Panc1 (cell line): ENCODE measurements around the gene ADARB2. TPM values are rescaled to one million over a fixed set of nuclear protein-coding genes. Genes with fewer than 3 reads are reported as not detected.

ENCODE experiments used
- ATAC-seq: fragments of 200-7000 bp; cut with Tn5 transposase; 2 replicates; pipeline ENCODE4 v1.9.1; 2020; ENCODE audit warnings: mild to moderate bottlenecking, moderate library complexity
- BruUV-seq: library from RNA; stranded (reverse); fragments of 400-500 nt; replicated peaks from 2 replicates; lab custom pipeline; 2021; lab: Mats Ljungman, UMichigan
- CTCF ChIA-PET: fragments of 300-600 bp; sonication (Branson Sonifier 250); formaldehyde crosslinking; loops from one replicate; lab custom pipeline; 2022; ENCODE audit warnings: antibody characterized with exemption; lab: Charles Lee
- POLR2A ChIA-PET: fragments of 300-600 bp; sonication (Branson Sonifier 250); formaldehyde crosslinking; loops from one replicate; lab custom pipeline; 2022; ENCODE audit warnings: antibody characterized with exemption; lab: Charles Lee
- DNase-seq: peaks from one replicate; pipeline ENCODE4 v3.0.0-alpha.2; 2010; ENCODE audit warnings: low read depth, low spot score
- H3K27ac ChIP-seq: 2 replicates; pipeline ENCODE4 v1.5.1; 2011; ENCODE audit warnings: mild to moderate bottlenecking, low read length, inconsistent platforms
- H3K27me3 ChIP-seq: fragments of 200-500 bp; sonication (Bioruptor generic); 2 replicates; pipeline ENCODE4 v1.6.0; 2014; ENCODE audit warnings: low read length, inconsistent platforms; ENCODE audit not compliant: control insufficient read depth, insufficient read depth
- H3K36me3 ChIP-seq: fragments of 200-500 bp; sonication (Bioruptor generic); 2 replicates; pipeline ENCODE4 v1.5.1; 2014; ENCODE audit warnings: inconsistent platforms, mild to moderate bottlenecking, low read length, moderate library complexity; ENCODE audit not compliant: control insufficient read depth, insufficient read depth
- H3K4me1 ChIP-seq: 2 replicates; pipeline ENCODE4 v1.5.1; 2011; ENCODE audit warnings: inconsistent platforms, mild to moderate bottlenecking, low read length, moderate library complexity; ENCODE audit not compliant: control insufficient read depth, insufficient read depth
- H3K4me3 ChIP-seq, 2 experiments: 2 replicates each; pipeline ENCODE4 v1.5.1; 2011 to 2012; ENCODE audit warnings: low read depth in 2 of 2, low read length in 2 of 2, mild to moderate bottlenecking in 2 of 2, inconsistent platforms in 1 of 2, moderate library complexity in 1 of 2
- H3K9me3 ChIP-seq: fragments of 200-500 bp; sonication (Bioruptor generic); 2 replicates; pipeline ENCODE4 v1.5.1; 2014; ENCODE audit warnings: low read depth, mild to moderate bottlenecking, inconsistent platforms, low read length, moderate library complexity; ENCODE audit not compliant: control insufficient read depth, insufficient read depth
- CTCF ChIP-seq: fragments of 450-650 bp; IDR thresholded peaks from 2 replicates; pipeline ENCODE4 v1.5.1; 2017; ENCODE audit warnings: mild to moderate bottlenecking
- POLR2AphosphoS5 ChIP-seq: IDR thresholded peaks from 2 replicates; pipeline ENCODE4 v1.6.1; 2012; ENCODE audit warnings: mild to moderate bottlenecking, low read depth, low read length, moderate library complexity
- SIN3A ChIP-seq: IDR thresholded peaks from 2 replicates; pipeline ENCODE4 v1.6.1; 2012; ENCODE audit warnings: low read depth, mild to moderate bottlenecking, low read length, moderate library complexity, borderline replicate concordance; ENCODE audit not compliant: insufficient read depth
- TCF7L2 ChIP-seq: IDR thresholded peaks from 2 replicates; pipeline ENCODE4 v1.6.1; 2011; ENCODE audit warnings: mild to moderate bottlenecking, low read depth, low read length, inconsistent platforms
- in situ Hi-C: cut with HindIII; loops from 2 replicates; pipeline ENCODE4 v1.10.0; 2016; ENCODE audit warnings: low sequenced_read_pairs, low pct_unique_long_range_greater_than_20kb
- intact Hi-C: fragments of 100-400 bp; cut with micrococcal nuclease; formaldehyde crosslinking; loops from one replicate; pipeline ENCODE4 v1.10.0; 2022; ENCODE audit not compliant: unreplicated experiment
- total RNA-seq: library from RNA; stranded (reverse); gene quantifications from one replicate; pipeline ENCODE4 v1.2.1, GENCODE V29; 2021; ENCODE audit not compliant: unreplicated experiment
- TF ChIP-seq, protein P1 (sequence below), 2 experiments: IDR thresholded peaks; 2 replicates each; pipeline ENCODE4 v1.6.1; 2011 to 2012; ENCODE audit warnings: low read depth in 2 of 2, control low read depth in 1 of 2, low read length in 1 of 2, mild to moderate bottlenecking in 1 of 2, moderate library complexity in 1 of 2; ENCODE audit not compliant: insufficient read depth in 1 of 2

The ADARB2 gene
- total RNA-seq, 1 experiment from 2014 or later = 0.31 TPM

DNA sequence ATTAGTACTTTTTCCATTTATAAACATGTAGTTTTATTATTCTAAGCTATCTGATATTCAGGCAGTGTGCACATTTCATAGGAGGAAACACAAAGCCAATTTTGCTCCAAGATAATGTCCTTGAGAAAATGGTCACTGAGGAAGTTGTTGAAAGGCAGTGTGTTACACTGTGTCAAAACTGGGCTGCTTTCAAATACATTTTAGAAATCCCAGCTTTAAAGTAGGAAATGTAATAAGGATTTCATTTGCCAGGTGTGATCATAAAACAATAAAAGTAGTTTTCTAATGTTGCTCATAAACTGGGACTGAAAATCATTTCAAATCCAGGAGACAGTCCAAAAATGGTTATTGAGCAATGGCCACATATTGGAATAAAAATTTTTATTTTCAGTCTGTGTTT is 601.1 kb downstream of the ADARB2 start:
- Histone ChIP-seq H3K4me3 (no peak overlapping the region), H3K4me1 (no peaks in the 10 kb centered on the region), H3K36me3 (no peaks in the 10 kb centered on the region), H3K9me3 (no peaks in the 10 kb centered on the region), H3K27ac (no peak overlapping the region), H3K27me3 (no peaks in the 10 kb centered on the region)
- in situ Hi-C loops (no loop called here), intact Hi-C loops (no loop called here)
- ATAC-seq (no peak), DNase-seq (no peak)
- POLR2A ChIA-PET = no interaction called here
- CTCF ChIA-PET = no interaction called here
- TF ChIP-seq, protein P1, sequence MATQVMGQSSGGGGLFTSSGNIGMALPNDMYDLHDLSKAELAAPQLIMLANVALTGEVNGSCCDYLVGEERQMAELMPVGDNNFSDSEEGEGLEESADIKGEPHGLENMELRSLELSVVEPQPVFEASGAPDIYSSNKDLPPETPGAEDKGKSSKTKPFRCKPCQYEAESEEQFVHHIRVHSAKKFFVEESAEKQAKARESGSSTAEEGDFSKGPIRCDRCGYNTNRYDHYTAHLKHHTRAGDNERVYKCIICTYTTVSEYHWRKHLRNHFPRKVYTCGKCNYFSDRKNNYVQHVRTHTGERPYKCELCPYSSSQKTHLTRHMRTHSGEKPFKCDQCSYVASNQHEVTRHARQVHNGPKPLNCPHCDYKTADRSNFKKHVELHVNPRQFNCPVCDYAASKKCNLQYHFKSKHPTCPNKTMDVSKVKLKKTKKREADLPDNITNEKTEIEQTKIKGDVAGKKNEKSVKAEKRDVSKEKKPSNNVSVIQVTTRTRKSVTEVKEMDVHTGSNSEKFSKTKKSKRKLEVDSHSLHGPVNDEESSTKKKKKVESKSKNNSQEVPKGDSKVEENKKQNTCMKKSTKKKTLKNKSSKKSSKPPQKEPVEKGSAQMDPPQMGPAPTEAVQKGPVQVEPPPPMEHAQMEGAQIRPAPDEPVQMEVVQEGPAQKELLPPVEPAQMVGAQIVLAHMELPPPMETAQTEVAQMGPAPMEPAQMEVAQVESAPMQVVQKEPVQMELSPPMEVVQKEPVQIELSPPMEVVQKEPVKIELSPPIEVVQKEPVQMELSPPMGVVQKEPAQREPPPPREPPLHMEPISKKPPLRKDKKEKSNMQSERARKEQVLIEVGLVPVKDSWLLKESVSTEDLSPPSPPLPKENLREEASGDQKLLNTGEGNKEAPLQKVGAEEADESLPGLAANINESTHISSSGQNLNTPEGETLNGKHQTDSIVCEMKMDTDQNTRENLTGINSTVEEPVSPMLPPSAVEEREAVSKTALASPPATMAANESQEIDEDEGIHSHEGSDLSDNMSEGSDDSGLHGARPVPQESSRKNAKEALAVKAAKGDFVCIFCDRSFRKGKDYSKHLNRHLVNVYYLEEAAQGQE (IDR thresholded peaks at IDR 0.05; ENCODE audit: insufficient read depth in 1 of 2, low read depth in 2 of 2, low read length in 1 of 2) = no peak
- no peak for TF ChIP-seq SIN3A
- no TSS peak for BruUV-seq

- intact Hi-C loops (no loop called here), in situ Hi-C loops (no loop called here)
- no peak for TF ChIP-seq POLR2AphosphoS5
- TF ChIP-seq, protein P1 (IDR thresholded peaks at IDR 0.05; ENCODE audit: insufficient read depth in 1 of 2, low read depth in 2 of 2, low read length in 1 of 2) = no peak
- TF ChIP-seq TCF7L2 = no peak
- no peak for TF ChIP-seq CTCF
- TF ChIP-seq SIN3A = no peak
- POLR2A ChIA-PET = no interaction called here
- no peak overlapping the region for H3K4me3 ChIP-seq
- no peaks in the 10 kb centered on the region for H3K27me3 ChIP-seq
- ATAC-seq (no peak), DNase-seq (no peak)
- CTCF ChIA-PET = no interaction called here
- H3K27ac ChIP-seq = no peak overlapping the region
- BruUV-seq = no TSS peak
- H3K9me3 ChIP-seq = no peaks in the 10 kb centered on the region
- no peaks in the 10 kb centered on the region for H3K4me1 ChIP-seq
- no peaks in the 10 kb centered on the region for H3K36me3 ChIP-seq
Observed at GRCh38 chr10:1134156-1134555, 603.2 kb downstream of the ADARB2 start.
